Brain microvascular endothelial cell (primary cell): ENCODE measurements around the gene IFNL1.
"Not testable (repeated sequence)": the region's sequence is repeated elsewhere in the genome, so short reads cannot be mapped to it uniquely, and the experiment has no call there.

Source experiments
- DNase-seq: peaks from one replicate; pipeline ENCODE4 v3.0.0-alpha.2; 2020
- H3K27ac ChIP-seq: fragments of 250-450 bp; sonication (Bioruptor Pico); 2 replicates; pipeline ENCODE4 v1.5.1; 2020; ENCODE audit warnings: mild to moderate bottlenecking, moderate library complexity
- H3K27me3 ChIP-seq: fragments of 250-450 bp; sonication (Bioruptor Pico); replicated peaks from 2 replicates; pipeline ENCODE4 v1.5.1; 2020; ENCODE audit warnings: mild to moderate bottlenecking
- H3K36me3 ChIP-seq: fragments of 250-450 bp; sonication (Bioruptor Pico); replicated peaks from 2 replicates; pipeline ENCODE4 v1.5.1; 2020; ENCODE audit warnings: mild to moderate bottlenecking
- H3K4me3 ChIP-seq: 2 replicates; pipeline ENCODE4 v1.5.1; 2011; ENCODE audit warnings: low read depth, mild to moderate bottlenecking, control low read depth, low read length, moderate library complexity
- in situ Hi-C: cut with HindIII; loops from 2 replicates; pipeline ENCODE4 v1.10.0; 2017; ENCODE audit warnings: low sequenced_read_pairs, low pct_ligation_motif_present
- TF ChIP-seq, protein P1 (sequence below): IDR thresholded peaks from 2 replicates; pipeline ENCODE4 v1.5.1; 2011; ENCODE audit warnings: low read depth, mild to moderate bottlenecking, moderate library complexity, low read length, control low read depth, inconsistent platforms; ENCODE audit errors: missing control alignments

IFNL1 gene

DNA sequence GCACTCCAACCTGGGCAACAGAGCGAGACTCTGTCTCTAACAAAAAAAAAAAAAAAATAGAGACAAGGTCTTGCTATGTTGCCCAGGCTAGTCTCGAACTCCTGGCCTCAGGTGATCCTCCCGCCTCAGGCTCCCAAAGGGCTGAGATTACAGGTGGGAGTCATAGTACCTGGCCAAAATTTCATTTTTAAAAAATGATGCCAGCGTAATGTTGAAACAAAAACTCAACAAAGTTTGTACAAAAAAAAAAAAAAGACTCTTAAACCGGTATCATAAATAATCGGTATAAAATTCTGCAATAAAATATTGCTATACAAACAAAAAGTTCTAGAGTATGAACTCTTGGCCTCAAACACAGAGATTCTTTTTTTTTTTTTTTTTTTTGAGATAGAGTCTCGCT, 36.1 kb downstream of the IFNL1 start:
- TF ChIP-seq, protein P1, sequence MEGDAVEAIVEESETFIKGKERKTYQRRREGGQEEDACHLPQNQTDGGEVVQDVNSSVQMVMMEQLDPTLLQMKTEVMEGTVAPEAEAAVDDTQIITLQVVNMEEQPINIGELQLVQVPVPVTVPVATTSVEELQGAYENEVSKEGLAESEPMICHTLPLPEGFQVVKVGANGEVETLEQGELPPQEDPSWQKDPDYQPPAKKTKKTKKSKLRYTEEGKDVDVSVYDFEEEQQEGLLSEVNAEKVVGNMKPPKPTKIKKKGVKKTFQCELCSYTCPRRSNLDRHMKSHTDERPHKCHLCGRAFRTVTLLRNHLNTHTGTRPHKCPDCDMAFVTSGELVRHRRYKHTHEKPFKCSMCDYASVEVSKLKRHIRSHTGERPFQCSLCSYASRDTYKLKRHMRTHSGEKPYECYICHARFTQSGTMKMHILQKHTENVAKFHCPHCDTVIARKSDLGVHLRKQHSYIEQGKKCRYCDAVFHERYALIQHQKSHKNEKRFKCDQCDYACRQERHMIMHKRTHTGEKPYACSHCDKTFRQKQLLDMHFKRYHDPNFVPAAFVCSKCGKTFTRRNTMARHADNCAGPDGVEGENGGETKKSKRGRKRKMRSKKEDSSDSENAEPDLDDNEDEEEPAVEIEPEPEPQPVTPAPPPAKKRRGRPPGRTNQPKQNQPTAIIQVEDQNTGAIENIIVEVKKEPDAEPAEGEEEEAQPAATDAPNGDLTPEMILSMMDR = no peak
- Histone ChIP-seq H3K36me3 (no peaks in the 10 kb centered on the region), H3K4me3 (no peak overlapping the region), H3K27ac (no peak overlapping the region), H3K27me3 (no peaks in the 10 kb centered on the region)
- DNase-seq = no peak
- in situ Hi-C loops = loop anchor here (25.0 kb wide), 1 partner anchor 220 kb away; no protein-coding TSS in a partner anchor

GRCh38 chr19:39332738-39333137, 36.5 kb downstream of the IFNL1 start:
- not testable (repeated sequence) for H3K4me3 ChIP-seq, H3K36me3 ChIP-seq, H3K27me3 ChIP-seq, DNase-seq, H3K27ac ChIP-seq
- in situ Hi-C loops = loop anchor here (25.0 kb wide), 1 partner anchor 220 kb away; no protein-coding TSS in a partner anchor

- in situ Hi-C loops = loop anchor here (25.0 kb wide), 1 partner anchor 221 kb away; no protein-coding TSS in a partner anchor
- DNase-seq = no peak
- Histone ChIP-seq H3K27ac (no peak overlapping the region), H3K27me3 (no peaks in the 10 kb centered on the region), H3K4me3 (no peak overlapping the region), H3K36me3 (no peaks in the 10 kb centered on the region)
- TF ChIP-seq, protein P1 = no peak
Measured at GRCh38 chr19:39333507-39333906, 37.3 kb downstream of the IFNL1 start.

GRCh38 chr19:39334444-39334976, 38.3 kb downstream of the IFNL1 start:
- in situ Hi-C loops = loop anchor here (25.0 kb wide), 1 partner anchor 222 kb away; no protein-coding TSS in a partner anchor
- Histone ChIP-seq H3K27ac (no peak overlapping the region), H3K4me3 (no peak overlapping the region), H3K36me3 (no peaks in the 10 kb centered on the region), H3K27me3 (no peaks in the 10 kb centered on the region)
- TF ChIP-seq, protein P1 = no peak
- no peak for DNase-seq

- Histone ChIP-seq H3K36me3 (no peaks in the 10 kb centered on the region), H3K27ac (no peak overlapping the region), H3K27me3 (no peaks in the 10 kb centered on the region), H3K4me3 (no peak overlapping the region)
- no peak for DNase-seq
- TF ChIP-seq, protein P1 = no peak
- in situ Hi-C loops = loop anchor here (25.0 kb wide), 1 partner anchor 223 kb away; no protein-coding TSS in a partner anchor
Measured at GRCh38 chr19:39335168-39335548, 39.0 kb downstream of the IFNL1 start.

DNA sequence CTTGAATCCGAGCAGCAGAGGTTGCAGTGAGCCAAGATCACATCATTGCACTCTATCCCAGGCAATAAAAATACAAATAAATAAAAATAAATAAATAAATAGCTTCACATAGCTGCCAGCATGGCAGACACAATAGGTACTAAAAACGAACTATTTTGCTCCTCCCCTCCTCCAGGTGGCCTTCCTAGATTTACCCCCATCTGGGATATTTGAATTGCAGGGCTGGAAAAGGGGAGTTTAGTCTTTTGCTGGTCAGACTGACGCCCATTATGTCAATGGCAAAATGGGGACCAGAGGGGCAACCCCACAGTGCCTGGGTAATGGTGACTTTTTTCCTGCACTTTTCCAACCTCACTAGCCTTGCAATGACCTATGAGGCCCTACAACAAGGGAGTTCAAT, 40.3 kb downstream of the IFNL1 start:
- TF ChIP-seq, protein P1 = no peak

More for the DNA sequence above, 40.3 kb downstream of the IFNL1 start:
- in situ Hi-C loops = loop anchor here (25.0 kb wide), 1 partner anchor 224 kb away; no protein-coding TSS in a partner anchor
- no peaks in the 10 kb centered on the region for H3K27me3 ChIP-seq
- no peaks in the 10 kb centered on the region for H3K36me3 ChIP-seq
- no peak overlapping the region for H3K4me3 ChIP-seq
- no peak for DNase-seq
- no peak overlapping the region for H3K27ac ChIP-seq
